HG03280 (cell line): ENCODE data around the gene VCL.
"Not testable (repeated sequence)": the region's sequence is repeated elsewhere in the genome, so short reads cannot be mapped to it uniquely, and the experiment has no call there.

Experiments used
- ATAC-seq: cut with Tn5 transposase; IDR thresholded peaks from one replicate; pipeline ENCODE4 v1.9.1; 2021; ENCODE audit warnings: mild to moderate bottlenecking, moderate library complexity; ENCODE audit not compliant: unreplicated experiment

Gene VCL

GRCh38 chr10:74035303-74035702 is 37.4 kb downstream of the VCL start:
- no peak for ATAC-seq

GRCh38 chr10:74036474-74036873 is 38.6 kb downstream of the VCL start:
- no peak for ATAC-seq

- no peak for ATAC-seq
Observed at GRCh38 chr10:74039561-74040145, 41.7 kb downstream of the VCL start.

GRCh38 chr10:74040200-74041126 is 42.5 kb downstream of the VCL start:
- ATAC-seq = no peak

GRCh38 chr10:74044419-74044818 is 46.5 kb downstream of the VCL start:
- ATAC-seq = no peak

GRCh38 chr10:74047304-74047703 is 49.4 kb downstream of the VCL start:
- no peak for ATAC-seq

GRCh38 chr10:74047871-74048270 is 50.0 kb downstream of the VCL start:
- ATAC-seq = no peak

- no peak for ATAC-seq
Observed at GRCh38 chr10:74048433-74048832, 50.5 kb downstream of the VCL start.

- no peak for ATAC-seq
Observed at GRCh38 chr10:74049955-74050354, 52.0 kb downstream of the VCL start.

- no peak for ATAC-seq
Observed at GRCh38 chr10:74050653-74051052, 52.7 kb downstream of the VCL start.

GRCh38 chr10:74051736-74052342 is 53.9 kb downstream of the VCL start:
- no peak for ATAC-seq

- no peak for ATAC-seq
Observed at GRCh38 chr10:74052994-74053393, 55.1 kb downstream of the VCL start.

GRCh38 chr10:74055383-74056049 is 57.6 kb downstream of the VCL start:
- ATAC-seq = no peak

- no peak for ATAC-seq
Observed at GRCh38 chr10:74056050-74056818, 58.3 kb downstream of the VCL start.

- no peak for ATAC-seq
Observed at GRCh38 chr10:74058071-74058470, 60.2 kb downstream of the VCL start.

GRCh38 chr10:74058658-74059057 is 60.7 kb downstream of the VCL start:
- ATAC-seq = no peak

- no peak for ATAC-seq
Observed at GRCh38 chr10:74061104-74061503, 63.2 kb downstream of the VCL start.

- ATAC-seq = not testable (repeated sequence)
Observed at GRCh38 chr10:74061978-74062377, 64.1 kb downstream of the VCL start.

- no peak for ATAC-seq
Observed at GRCh38 chr10:74063256-74063655, 65.3 kb downstream of the VCL start.
